GM19351 (cell line): ENCODE results near the gene CAPG.
"Not testable (repeated sequence)": the region's sequence is repeated elsewhere in the genome, so short reads cannot be mapped to it uniquely, and the experiment has no call there.

Source experiments
- ATAC-seq: cut with Tn5 transposase; IDR thresholded peaks from one replicate; pipeline ENCODE4 v1.9.1; 2021; ENCODE audit warnings: mild to moderate bottlenecking, moderate library complexity; ENCODE audit not compliant: unreplicated experiment

The CAPG gene

GRCh38 chr2:85409845-85410583, at the start of gene CAPG:
Gene CAPG, minus strand, starts transcription at chr2:85410366. Its CDS starts 8,221 bp downstream, at chr2:85402145.
- ATAC-seq = peak; percentile 77

GRCh38 chr2:85459771-85460170, 49.6 kb upstream of the CAPG start:
- ATAC-seq = no peak

- ATAC-seq = no peak
Measured at GRCh38 chr2:85458601-85459563, 48.7 kb upstream of the CAPG start.

- no peak for ATAC-seq
Measured at GRCh38 chr2:85457877-85458316, 47.7 kb upstream of the CAPG start.

- ATAC-seq = no peak
Measured at GRCh38 chr2:85457043-85457442, 46.9 kb upstream of the CAPG start.

- no peak for ATAC-seq
Measured at GRCh38 chr2:85455552-85456090, 45.5 kb upstream of the CAPG start.

- ATAC-seq = no peak
Measured at GRCh38 chr2:85453571-85453970, 43.4 kb upstream of the CAPG start.

GRCh38 chr2:85452237-85452636, 42.1 kb upstream of the CAPG start:
- no peak for ATAC-seq

GRCh38 chr2:85449214-85449588, 39.0 kb upstream of the CAPG start:
- ATAC-seq = no peak

- no peak for ATAC-seq
Measured at GRCh38 chr2:85448461-85449213, 38.5 kb upstream of the CAPG start.

- ATAC-seq = no peak
Measured at GRCh38 chr2:85447222-85447585, 37.0 kb upstream of the CAPG start.

- ATAC-seq = no peak
Measured at GRCh38 chr2:85446296-85447221, 36.4 kb upstream of the CAPG start.

- no peak for ATAC-seq
Measured at GRCh38 chr2:85445316-85446295, 35.4 kb upstream of the CAPG start.

- no peak for ATAC-seq
Measured at GRCh38 chr2:85444629-85445172, 34.5 kb upstream of the CAPG start.

- no peak for ATAC-seq
Measured at GRCh38 chr2:85441864-85442263, 31.7 kb upstream of the CAPG start.

GRCh38 chr2:85440729-85441128, 30.6 kb upstream of the CAPG start:
- ATAC-seq = no peak

- ATAC-seq = no peak
Measured at GRCh38 chr2:85439986-85440385, 29.8 kb upstream of the CAPG start.

- ATAC-seq = not testable (repeated sequence)
Measured at GRCh38 chr2:85439569-85439968, 29.4 kb upstream of the CAPG start.
